ENCODE results near the gene COX7A2L.
"Not testable (repeated sequence)": the region's sequence is repeated elsewhere in the genome, so short reads cannot be mapped to it uniquely, and the experiment has no call there.

Gene COX7A2L

DNA sequence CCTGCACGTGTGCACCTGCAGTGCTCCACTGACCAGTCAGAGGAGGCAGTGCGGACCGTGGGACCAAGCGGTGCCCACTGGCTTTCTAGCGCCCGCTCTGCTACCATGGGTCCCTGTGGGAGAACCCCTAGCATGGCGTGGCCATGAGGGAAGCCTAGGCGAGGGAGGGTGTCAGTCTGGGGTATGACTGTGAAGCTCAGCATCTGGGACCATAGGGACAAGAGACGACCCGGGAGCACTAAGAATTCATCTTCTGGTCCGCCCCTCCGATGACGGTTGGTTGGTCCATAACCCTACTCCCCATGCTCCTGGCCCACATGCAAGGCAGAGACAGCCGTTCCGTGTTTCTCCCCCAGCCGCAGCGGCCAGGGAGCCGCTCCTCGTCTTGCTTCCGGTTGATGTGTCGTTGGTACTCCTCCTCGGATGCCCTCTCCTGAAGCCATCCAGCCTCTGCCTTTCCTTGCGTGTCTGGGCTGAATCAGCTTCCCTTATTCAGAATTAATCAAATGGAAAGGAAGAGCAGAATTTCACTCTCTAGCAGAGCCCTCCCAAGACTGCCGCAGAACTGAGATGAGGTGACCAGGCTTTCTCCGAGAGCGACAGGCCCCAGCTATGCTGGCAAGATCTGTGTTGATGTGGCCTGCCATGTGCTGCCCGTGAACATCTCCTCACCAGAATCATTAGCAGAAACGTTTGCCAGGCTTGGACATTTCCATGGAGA lies 23.0 kb downstream of the COX7A2L start:
- no peak for DNase-seq

DNA sequence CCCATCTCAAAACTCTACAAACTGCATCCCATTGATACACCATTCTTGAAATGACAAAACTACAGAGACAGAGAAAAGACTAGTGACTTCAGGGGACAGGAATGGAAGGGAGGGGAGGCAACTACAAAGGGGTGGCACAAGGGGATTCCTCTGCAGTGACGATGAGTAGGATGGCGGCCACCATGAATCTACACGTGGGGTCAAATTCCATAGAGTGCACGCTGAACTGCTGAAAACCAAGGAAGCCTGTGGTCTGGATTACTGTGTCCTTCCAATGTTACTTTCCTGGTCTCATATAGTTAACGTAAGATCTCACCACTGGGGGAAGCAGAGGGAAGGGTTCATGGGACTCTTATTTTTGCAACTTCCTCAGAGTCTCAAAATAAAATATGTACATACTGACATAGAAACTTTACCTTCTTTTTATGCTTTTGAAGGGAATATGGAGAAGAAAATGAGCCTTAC lies 23.6 kb downstream of the COX7A2L start:
- peak; percentile 29 for DNase-seq

GRCh38 chr2:42336361-42336965 lies 24.6 kb downstream of the COX7A2L start:
- no peak for DNase-seq

GRCh38 chr2:42335514-42336104 lies 25.4 kb downstream of the COX7A2L start:
- DNase-seq = no peak

DNA sequence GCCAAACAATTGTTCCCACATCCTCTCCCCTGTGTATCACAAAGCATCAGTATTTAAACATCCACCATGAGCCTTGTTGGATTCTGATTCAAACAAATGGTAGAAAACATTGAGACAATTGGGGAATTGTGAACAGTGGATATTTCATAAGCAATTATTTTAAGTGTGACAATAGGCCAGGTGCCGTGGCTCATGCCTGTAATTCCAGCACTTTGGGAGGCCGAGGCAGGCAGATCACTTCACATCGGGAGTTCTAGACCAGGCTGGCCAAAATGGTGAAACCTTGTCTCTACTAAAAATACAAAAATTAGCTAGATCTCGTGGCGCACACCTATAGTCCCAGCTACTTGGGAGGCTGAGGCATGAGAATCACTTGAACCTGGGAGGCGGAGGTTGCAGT lies 26.2 kb downstream of the COX7A2L start:
- DNase-seq = not testable (repeated sequence)

GRCh38 chr2:42334220-42334619 lies 26.8 kb downstream of the COX7A2L start:
- DNase-seq = no peak

DNA sequence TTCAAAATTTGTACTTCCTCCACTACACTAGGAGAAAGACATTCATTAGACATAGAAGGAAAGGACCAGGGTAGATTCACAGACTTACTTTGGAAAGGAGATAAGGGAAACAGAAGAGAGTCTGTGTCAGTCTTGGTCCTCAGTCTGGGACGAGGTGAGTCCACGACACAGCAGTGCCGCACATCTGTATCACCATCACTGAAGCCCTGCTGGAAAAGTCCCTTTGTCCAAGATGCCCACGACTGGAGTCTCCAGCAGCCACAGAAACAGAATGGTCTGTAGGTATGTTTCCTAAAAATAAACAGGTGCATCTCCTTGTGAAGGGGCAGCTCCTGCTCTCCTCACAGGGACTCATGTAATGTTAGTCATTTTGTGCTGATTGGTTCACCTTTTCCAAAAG lies 27.4 kb downstream of the COX7A2L start:
- no peak for DNase-seq

GRCh38 chr2:42332575-42332974 lies 28.4 kb downstream of the COX7A2L start:
- no peak for DNase-seq

- no peak for DNase-seq
These were observed 29.3 kb downstream of the COX7A2L start for GRCh38 chr2:42331569-42332284.

GRCh38 chr2:42329736-42330135 lies 31.3 kb downstream of the COX7A2L start:
- DNase-seq = no peak

GRCh38 chr2:42328923-42329322 lies 32.1 kb downstream of the COX7A2L start:
- DNase-seq = no peak

GRCh38 chr2:42328148-42328833 lies 32.7 kb downstream of the COX7A2L start:
- peak; percentile 74 for DNase-seq

DNA sequence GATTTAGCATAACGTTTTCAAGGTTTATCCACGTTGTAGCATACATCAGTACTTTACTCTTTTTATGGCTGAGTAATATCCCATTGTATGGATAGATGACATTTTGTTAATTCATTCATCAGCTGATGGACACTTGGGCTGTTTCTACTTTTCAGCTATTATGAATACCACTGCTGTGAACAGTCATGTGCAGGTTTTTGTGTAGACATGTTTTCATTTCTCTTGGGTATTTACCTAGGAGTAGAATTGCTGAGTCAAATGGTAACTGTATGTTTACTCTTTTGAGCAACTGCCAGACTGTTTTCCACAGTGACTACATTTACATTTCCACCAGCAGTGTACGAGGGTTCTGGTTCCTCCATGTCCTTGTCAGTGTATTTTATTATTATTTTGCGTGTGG lies 33.9 kb downstream of the COX7A2L start:
- DNase-seq = no peak

GRCh38 chr2:42325609-42326008 lies 35.4 kb downstream of the COX7A2L start:
- DNase-seq = no peak

- no peak for DNase-seq
These were observed 36.1 kb downstream of the COX7A2L start for GRCh38 chr2:42324949-42325348.

- DNase-seq = no peak
These were observed 36.8 kb downstream of the COX7A2L start for GRCh38 chr2:42324244-42324643.

DNA sequence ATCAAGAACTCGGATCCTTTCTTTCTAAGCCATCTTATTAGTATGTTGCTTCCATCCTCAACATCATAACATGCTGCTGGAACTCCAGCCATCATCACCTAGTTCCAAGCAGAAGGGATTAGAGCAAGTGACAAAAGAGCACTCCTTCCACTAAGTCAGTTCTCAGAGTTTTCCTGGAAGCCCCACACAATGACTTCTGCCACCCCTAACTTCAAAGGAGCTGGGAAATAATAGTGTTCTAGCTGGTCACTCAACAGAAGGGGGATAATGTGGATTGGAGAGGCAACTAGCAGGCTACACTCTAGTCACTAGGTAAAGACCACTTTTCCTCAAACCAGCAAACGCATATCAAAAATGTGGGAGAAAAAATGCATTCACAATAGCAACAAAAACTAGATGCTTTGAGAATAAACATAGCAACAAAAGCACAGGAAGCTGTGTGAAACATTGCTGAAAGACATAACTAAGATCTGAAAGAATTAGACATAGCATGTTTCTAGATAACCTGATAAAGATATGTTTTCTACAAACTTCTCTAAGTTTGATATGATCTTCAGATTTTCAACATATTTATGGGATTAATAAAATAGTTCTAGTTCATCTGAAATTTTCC lies 39.5 kb downstream of the COX7A2L start:
- DNase-seq = no peak

DNA sequence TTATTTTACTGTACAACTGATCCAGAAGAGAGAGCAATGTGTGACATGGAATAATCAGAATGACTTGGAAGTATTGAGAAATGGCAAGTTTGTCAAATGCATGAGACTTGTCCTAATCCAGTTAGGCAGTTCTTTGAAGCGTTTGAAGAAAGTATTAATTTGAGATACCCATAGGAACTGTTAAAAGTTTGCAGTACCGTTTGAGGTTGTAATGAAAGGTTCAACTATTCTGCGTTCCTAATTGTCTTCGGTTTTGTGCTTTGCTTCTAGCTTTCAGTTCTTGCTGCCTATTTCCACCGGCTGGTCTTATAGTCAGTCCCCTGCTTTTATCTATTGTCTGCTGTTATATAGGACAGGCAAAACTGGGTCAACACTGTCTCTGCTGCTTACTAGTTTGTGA lies 41.8 kb downstream of the COX7A2L start:
- DNase-seq = no peak

DNA sequence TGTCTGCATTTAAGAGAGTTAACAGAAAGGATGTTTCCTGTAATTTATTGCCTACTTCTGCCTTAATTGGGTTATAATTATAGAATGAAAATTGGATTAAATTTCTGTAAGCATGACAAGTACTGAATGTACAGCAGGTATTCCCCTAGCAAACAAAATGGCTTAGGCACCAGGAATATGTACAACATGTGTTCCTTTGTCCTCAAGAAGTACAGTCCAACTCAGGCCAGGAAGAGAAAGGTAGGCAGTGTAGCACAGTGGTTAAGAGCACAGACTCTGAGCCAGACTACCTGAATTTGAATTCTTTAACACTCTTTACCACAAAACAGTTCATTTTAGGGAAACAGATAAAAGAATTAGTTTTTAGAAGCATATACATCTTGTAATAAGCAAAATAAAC lies 43.1 kb downstream of the COX7A2L start:
- no peak for DNase-seq

GRCh38 chr2:42317486-42317885 lies 43.5 kb downstream of the COX7A2L start:
- DNase-seq = no peak

DNA sequence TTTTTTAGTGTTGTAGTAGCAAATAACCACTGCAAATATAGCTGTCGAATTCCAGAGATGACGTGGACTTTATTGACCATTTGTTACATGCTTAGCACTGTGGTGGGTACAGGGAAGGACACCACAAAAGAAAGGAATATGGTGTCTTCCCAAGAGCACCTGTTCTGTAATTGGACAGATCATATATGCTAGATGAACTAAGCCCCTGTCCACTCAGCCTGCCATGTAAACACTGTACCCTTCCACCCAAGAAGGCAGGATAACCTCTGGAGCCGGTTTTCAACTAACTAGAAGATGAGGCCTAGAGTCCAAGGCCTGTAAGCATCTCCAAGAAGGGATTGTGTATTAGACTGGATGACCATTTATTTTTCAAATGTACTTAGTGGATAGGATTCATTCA lies 44.1 kb downstream of the COX7A2L start:
- DNase-seq = no peak

DNA sequence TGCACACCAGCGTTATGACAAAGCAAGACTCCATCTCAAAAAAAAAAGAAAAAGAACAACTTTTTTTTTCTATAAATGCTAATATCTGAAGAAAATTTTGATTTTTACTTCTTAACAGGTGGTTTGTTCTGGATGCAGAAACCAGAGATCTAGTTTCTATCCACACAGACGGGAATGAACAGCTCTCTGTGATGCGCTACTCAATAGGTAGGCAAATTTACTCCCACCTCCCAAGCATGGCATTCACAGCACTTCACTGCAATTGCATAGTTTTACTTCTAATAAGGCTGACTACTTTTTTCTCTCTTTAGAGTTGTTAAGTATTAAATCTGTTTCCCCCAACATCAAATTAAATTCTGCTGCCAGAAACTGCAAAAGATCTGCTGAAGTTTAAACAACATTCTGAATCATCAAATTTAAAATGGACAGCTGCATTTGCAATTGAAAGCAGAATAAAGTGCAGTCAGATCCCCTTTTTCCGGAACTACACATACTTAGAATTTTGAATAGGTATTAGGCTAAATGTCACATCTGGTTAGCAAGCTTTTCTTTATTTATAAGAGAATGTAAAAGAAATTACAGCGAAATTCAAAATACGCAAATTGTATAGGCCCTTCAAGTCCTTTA lies 45.1 kb downstream of the COX7A2L start:
- DNase-seq = no peak
